ENCODE data around the gene CAVIN3.

Gene CAVIN3

DNA sequence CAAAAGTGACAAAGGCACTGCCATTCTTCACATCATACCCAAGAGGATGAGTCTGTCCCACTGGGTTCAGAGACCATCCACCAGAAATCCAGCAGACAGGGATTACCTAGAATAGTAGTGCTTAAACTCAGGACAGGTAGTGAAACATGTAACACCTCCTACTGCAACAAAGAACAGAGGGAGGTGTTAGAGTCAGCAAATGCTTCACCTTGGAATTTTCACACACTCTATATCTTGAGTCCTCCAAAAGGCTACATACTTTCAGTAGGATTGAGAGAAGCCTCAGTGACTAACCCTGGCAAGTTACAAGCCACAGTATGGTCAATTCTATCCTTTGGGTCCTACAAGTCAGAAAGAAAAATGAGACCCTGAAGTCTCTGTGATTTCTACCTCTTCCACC lies 6.0 kb upstream of the CAVIN3 start:
- no peak overlapping the region for H3K27ac ChIP-seq
- no peak overlapping the region for H3K4me3 ChIP-seq (IDR thresholded peaks at IDR 0.05; ENCODE audit: insufficient read depth, low read depth, low read length)
- TF ChIP-seq, protein P1, sequence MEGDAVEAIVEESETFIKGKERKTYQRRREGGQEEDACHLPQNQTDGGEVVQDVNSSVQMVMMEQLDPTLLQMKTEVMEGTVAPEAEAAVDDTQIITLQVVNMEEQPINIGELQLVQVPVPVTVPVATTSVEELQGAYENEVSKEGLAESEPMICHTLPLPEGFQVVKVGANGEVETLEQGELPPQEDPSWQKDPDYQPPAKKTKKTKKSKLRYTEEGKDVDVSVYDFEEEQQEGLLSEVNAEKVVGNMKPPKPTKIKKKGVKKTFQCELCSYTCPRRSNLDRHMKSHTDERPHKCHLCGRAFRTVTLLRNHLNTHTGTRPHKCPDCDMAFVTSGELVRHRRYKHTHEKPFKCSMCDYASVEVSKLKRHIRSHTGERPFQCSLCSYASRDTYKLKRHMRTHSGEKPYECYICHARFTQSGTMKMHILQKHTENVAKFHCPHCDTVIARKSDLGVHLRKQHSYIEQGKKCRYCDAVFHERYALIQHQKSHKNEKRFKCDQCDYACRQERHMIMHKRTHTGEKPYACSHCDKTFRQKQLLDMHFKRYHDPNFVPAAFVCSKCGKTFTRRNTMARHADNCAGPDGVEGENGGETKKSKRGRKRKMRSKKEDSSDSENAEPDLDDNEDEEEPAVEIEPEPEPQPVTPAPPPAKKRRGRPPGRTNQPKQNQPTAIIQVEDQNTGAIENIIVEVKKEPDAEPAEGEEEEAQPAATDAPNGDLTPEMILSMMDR (conservative IDR thresholded peaks at IDR 0.05; ENCODE audit: low read depth, low read length): no peak
- no peaks in the 10 kb centered on the region for H3K36me3 ChIP-seq (ENCODE audit: insufficient read depth)
- no peak overlapping the region for H2AFZ ChIP-seq (ENCODE audit: low read depth)
- H4K20me1 ChIP-seq (ENCODE audit: insufficient read depth): no peaks in the 10 kb centered on the region
- no peaks in the 10 kb centered on the region for H3K4me1 ChIP-seq (ENCODE audit: low read depth, poor library complexity, severe bottlenecking)
- H3K9ac ChIP-seq: no peak overlapping the region
- no peaks in the 10 kb centered on the region for H3K27me3 ChIP-seq (ENCODE audit: insufficient read depth, low read depth)
- no peaks in the 10 kb centered on the region for H3K79me2 ChIP-seq (ENCODE audit: insufficient read depth, low read depth)
- no peak overlapping the region for H3K4me2 ChIP-seq

DNA sequence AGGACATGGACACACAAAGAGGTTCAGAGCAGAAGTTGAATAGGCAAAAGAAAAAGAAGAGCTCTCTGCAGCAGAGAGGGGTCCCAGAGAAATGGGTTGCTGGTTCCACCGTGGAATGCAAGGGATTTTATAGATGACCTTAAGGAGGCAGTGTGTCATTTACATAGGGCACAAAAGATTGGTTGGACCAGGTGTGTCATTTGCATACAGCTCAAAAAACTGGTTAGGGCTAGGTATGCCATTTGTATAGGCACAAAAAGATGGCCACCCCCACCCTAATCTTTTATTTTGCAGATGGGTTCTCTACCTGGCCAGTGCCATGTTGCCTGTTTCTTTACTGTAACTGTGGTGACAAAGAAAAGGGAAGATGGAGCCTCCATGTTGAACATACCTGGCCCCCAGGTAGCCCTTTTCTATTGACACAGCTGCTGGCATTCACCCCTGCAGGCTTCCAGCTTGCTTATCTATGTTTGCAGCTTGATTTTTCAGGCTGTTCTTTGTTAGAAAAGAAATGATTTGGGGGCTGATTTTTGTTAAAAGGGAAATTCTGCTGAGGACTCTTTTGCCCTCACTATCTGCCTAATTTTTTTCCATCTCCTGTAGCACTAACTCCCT lies 3.1 kb upstream of the CAVIN3 start:
- TF ChIP-seq, protein P1 (conservative IDR thresholded peaks at IDR 0.05; ENCODE audit: low read depth, low read length): no peak
- Histone ChIP-seq H3K79me2 (ENCODE audit: insufficient read depth, low read depth) (no peaks in the 10 kb centered on the region), H3K4me1 (ENCODE audit: low read depth, poor library complexity, severe bottlenecking) (no peaks in the 10 kb centered on the region), H2AFZ (ENCODE audit: low read depth) (no peak overlapping the region), H3K27ac (no peak overlapping the region), H3K4me3 (IDR thresholded peaks at IDR 0.05; ENCODE audit: insufficient read depth, low read depth, low read length) (no peak overlapping the region), H4K20me1 (ENCODE audit: insufficient read depth) (no peaks in the 10 kb centered on the region), H3K36me3 (ENCODE audit: insufficient read depth) (no peaks in the 10 kb centered on the region), H3K27me3 (ENCODE audit: insufficient read depth, low read depth) (no peaks in the 10 kb centered on the region), H3K4me2 (no peak overlapping the region), H3K9ac (no peak overlapping the region)

DNA sequence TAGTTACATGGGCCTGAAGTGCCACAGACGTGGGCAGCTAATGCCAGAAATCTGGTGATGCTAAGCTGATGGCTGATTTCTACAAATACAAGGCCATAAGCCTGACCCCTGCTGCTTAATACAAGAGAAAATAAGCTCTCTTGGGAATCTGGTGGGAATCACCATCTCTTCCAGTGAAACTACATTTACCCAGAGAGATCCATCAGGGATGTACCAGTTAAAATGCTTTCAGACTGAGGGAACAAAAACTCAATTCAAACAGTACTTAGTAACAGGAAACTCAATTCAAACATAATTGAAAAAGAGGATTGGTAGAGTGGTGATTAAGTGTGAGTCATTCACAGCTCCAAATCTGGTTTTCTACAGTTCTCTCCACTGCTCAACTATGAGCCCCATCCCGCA lies 1.7 kb upstream of the CAVIN3 start:
- Histone ChIP-seq H3K9ac (no peak overlapping the region), H4K20me1 (ENCODE audit: insufficient read depth) (no peaks in the 10 kb centered on the region), H2AFZ (ENCODE audit: low read depth) (no peak overlapping the region), H3K27me3 (ENCODE audit: insufficient read depth, low read depth) (no peaks in the 10 kb centered on the region), H3K4me3 (IDR thresholded peaks at IDR 0.05; ENCODE audit: insufficient read depth, low read depth, low read length) (no peak overlapping the region), H3K36me3 (ENCODE audit: insufficient read depth) (no peaks in the 10 kb centered on the region), H3K27ac (no peak overlapping the region), H3K79me2 (ENCODE audit: insufficient read depth, low read depth) (no peaks in the 10 kb centered on the region), H3K4me1 (ENCODE audit: low read depth, poor library complexity, severe bottlenecking) (no peaks in the 10 kb centered on the region), H3K4me2 (no peak overlapping the region)
- TF ChIP-seq, protein P1 (conservative IDR thresholded peaks at IDR 0.05; ENCODE audit: low read depth, low read length): no peak

DNA sequence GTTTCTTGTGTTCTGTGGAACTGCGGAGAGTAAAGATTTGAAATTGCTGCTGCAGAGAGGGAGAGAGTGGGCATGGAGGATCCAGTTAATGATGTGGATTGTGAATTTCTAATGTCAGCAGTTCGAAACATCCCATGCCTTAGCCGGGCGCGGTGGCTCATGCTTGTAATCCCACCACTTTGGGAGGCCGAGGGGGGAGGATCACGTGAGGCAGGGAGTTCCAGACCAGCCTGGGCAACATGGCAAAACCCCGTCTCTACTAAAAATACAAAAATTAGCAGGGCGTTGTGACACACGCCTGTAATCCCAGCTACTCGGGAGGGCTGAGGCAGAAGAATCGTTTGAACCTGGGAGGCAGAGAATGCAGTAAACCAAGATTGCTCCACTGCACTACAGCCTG lies 1.1 kb upstream of the CAVIN3 start:
- Histone ChIP-seq H3K4me1 (ENCODE audit: low read depth, poor library complexity, severe bottlenecking) (no peaks in the 10 kb centered on the region), H3K4me2 (no peak overlapping the region), H3K79me2 (ENCODE audit: insufficient read depth, low read depth) (no peaks in the 10 kb centered on the region), H3K36me3 (ENCODE audit: insufficient read depth) (no peaks in the 10 kb centered on the region), H3K9ac (no peak overlapping the region), H3K27me3 (ENCODE audit: insufficient read depth, low read depth) (no peaks in the 10 kb centered on the region), H3K4me3 (IDR thresholded peaks at IDR 0.05; ENCODE audit: insufficient read depth, low read depth, low read length) (no peak overlapping the region), H2AFZ (ENCODE audit: low read depth) (no peak overlapping the region), H4K20me1 (ENCODE audit: insufficient read depth) (no peaks in the 10 kb centered on the region), H3K27ac (no peak overlapping the region)
- TF ChIP-seq, protein P1 (conservative IDR thresholded peaks at IDR 0.05; ENCODE audit: low read depth, low read length): no peak
